Ovary (tissue), 9 donors: Measurements from ENCODE around the gene POU4F1. TPM values are rescaled to one million over a fixed set of nuclear protein-coding genes. Genes with fewer than 3 reads are reported as not detected.

Source experiments
- DNase-seq, 5 donors: peaks; one replicate each; pipeline ENCODE4 v3.0.0-alpha.2; 2019 to 2020
- H3K27ac ChIP-seq, 2 donors: fragments of 200-600 bp; one replicate each; pipeline versions ENCODE4 v1.5.1 to v1.8.0; 2019 to 2022
- H3K27me3 ChIP-seq: fragments of 200-600 bp; one replicate; pipeline ENCODE4 v1.8.0; 2022
- H3K36me3 ChIP-seq: fragments of 200-600 bp; sonication (generic); one replicate; pipeline ENCODE4 v1.5.1; 2019
- H3K4me1 ChIP-seq: one replicate; pipeline ENCODE4 v1.8.1; 2013; ENCODE audit warnings: mild to moderate bottlenecking, moderate library complexity; ENCODE audit not compliant: insufficient read depth
- H3K4me3 ChIP-seq: fragments of 200-600 bp; sonication (generic); one replicate; pipeline ENCODE4 v1.5.1; 2017
- H3K9me3 ChIP-seq, 2 donors: fragments of 200-600 bp in 1 of 2; sonication (generic) in 1 of 2; one replicate each; pipeline versions ENCODE4 v1.5.1 to v1.8.1; 2013 to 2019; ENCODE audit warnings: mild to moderate bottlenecking in 1 of 2, moderate library complexity in 1 of 2
- CTCF ChIP-seq, 3 donors: fragments of 450-650 bp in 2 of 3; fragments of 200-600 bp in 1 of 3; IDR thresholded peaks; one replicate each; pipeline versions ENCODE4 v1.5.1 to v1.8.0; 2016 to 2022; ENCODE audit warnings: antibody characterized with exemption in 3 of 3, mild to moderate bottlenecking in 1 of 3
- EP300 ChIP-seq: sonication (generic); formaldehyde crosslinking; IDR thresholded peaks from one replicate; pipeline ENCODE4 v1.6.1; 2017; ENCODE audit warnings: antibody characterized with exemption
- POLR2A ChIP-seq: fragments of 450-650 bp; IDR thresholded peaks from one replicate; pipeline ENCODE4 v1.6.1; 2017; ENCODE audit warnings: antibody characterized with exemption, mild to moderate bottlenecking, moderate library complexity
- WGBS, 3 donors: extraction: QIAGEN DNeasy Blood & Tissue Kit in 1 of 3; methylation state at CpG; one replicate each; pipeline versions ENCODE4 v1.1.5 to v1.1.7; 2013 to 2017; 5-methylcytosine and 5-hydroxymethylcytosine counted together
- intact Hi-C, 4 donors: fragments of 100-400 bp; cut with DNase I; formaldehyde crosslinking; loops; one replicate each; pipeline versions ENCODE4 v1.11.0 to v1.15.1; 2022 to 2023
- polyA plus RNA-seq, 2 donors: library from polyadenylated mRNA; stranded (reverse); fragments of 200-250 nt in 1 of 2; fragments of 350-450 nt in 1 of 2; fragmentation: Illumina TruSeq in 1 of 2; extraction: RNeasy Lipid Tissue Mini Kit (QIAGEN cat#74804) in 1 of 2; gene quantifications; one replicate each; pipeline ENCODE4 v1.2.3, GENCODE V29; 2013 to 2014
- total RNA-seq, 7 donors: library from RNA; depleted of rRNA in 2 of 7; stranded (reverse); fragments of >200 nt in 2 of 7; fragmentation: NEBNext Ultra II Directional in 3 of 7; extraction: Animal tissue kit (Norgen Biotek cat#: 25700) in 3 of 7; gene quantifications; one replicate each; pipeline versions ENCODE4 v1.1.0 to v1.2.4, GENCODE V29; 2016 to 2023
- donor health status: DM: no; HTN: no; CAD: no; lungs with moderate emphysema.
- donor health status: DM: no; HTN: no; CAD: no.
- donor health status: Bipolar disorder and iron deficiency.
- donor health status: DM: yes; HTN: yes; CAD: no.
- donor health status: DM: no; HTN: no; CAD: no.
- donor health status: DM: yes; HTN: yes; CAD: no.

The POU4F1 gene
- total and polyA plus RNA-seq, 9 donors = 0.02 TPM; not detected in 8

GRCh38 chr13:78566631-78567030 is 36.7 kb downstream of the POU4F1 start:
- H3K4me3 ChIP-seq = no peak overlapping the region
- TF ChIP-seq EP300 (no peak), CTCF (IDR thresholded peaks at IDR 0.05) (no peak), POLR2A (no peak)
- no peaks in the 10 kb centered on the region for H3K36me3 ChIP-seq
- no peak for DNase-seq
- intact Hi-C loops = no loop called here
- H3K4me1 ChIP-seq = no peaks in the 10 kb centered on the region
- H3K27me3 ChIP-seq = no peaks in the 10 kb centered on the region
- WGBS, 3 donors = 83 to 84% (median 84%) methylated on average over 5 of the region's 5 CpGs
- H3K27ac ChIP-seq = no peak overlapping the region
- H3K9me3 ChIP-seq = no peaks in the 10 kb centered on the region

- H3K27me3 ChIP-seq = no peaks in the 10 kb centered on the region
- intact Hi-C loops = no loop called here
- no peaks in the 10 kb centered on the region for H3K36me3 ChIP-seq
- TF ChIP-seq CTCF (IDR thresholded peaks at IDR 0.05) = no peak
- no peak for TF ChIP-seq POLR2A
- TF ChIP-seq EP300 = no peak
- 53 to 56% (median 56%) methylated on average over 5 of the region's 5 CpGs for WGBS, 3 donors
- H3K9me3 ChIP-seq = no peaks in the 10 kb centered on the region
- H3K4me3 ChIP-seq = no peak overlapping the region
- H3K27ac ChIP-seq = no peak overlapping the region
- no peak for DNase-seq
- H3K4me1 ChIP-seq = no peaks in the 10 kb centered on the region
Observed at GRCh38 chr13:78562237-78562889, 41.0 kb downstream of the POU4F1 start.

Other genes starting within 250 kb of the POU4F1 start
- 10 to 100 TPM in 5 of 7 donors, 1 to 10 TPM in 2; 7.2 to 14.0 (median 11.4) TPM for gene OBI1, start 55.6 kb upstream of the POU4F1 start, total RNA-seq
- 1 to 10 TPM; 6.5 to 8.2 TPM for gene OBI1, start 55.6 kb upstream of the POU4F1 start, polyA plus RNA-seq